GM10248 (cell line): Measurements from ENCODE around the gene GSTM3.

Experiments
- CTCF ChIA-PET: fragments of 300-600 bp; sonication (Branson Sonifier 250); formaldehyde crosslinking; extraction: SDS; loops from one replicate; lab custom pipeline; 2021; ENCODE audit warnings: antibody characterized with exemption; lab: Yijun Ruan, JAX
- POLR2A ChIA-PET: fragments of 350-650 bp; sonication (Branson Sonifier 250); formaldehyde crosslinking; extraction: SDS; loops from one replicate; lab custom pipeline; 2020; ENCODE audit warnings: antibody characterized with exemption; lab: Yijun Ruan, JAX
- DNase-seq: peaks from one replicate; pipeline ENCODE4 v3.0.0; 2012; ENCODE audit errors: extremely low spot score
- CTCF ChIP-seq: IDR thresholded peaks from 2 replicates; pipeline ENCODE4 v1.5.1; 2012; ENCODE audit warnings: mild to moderate bottlenecking, low read depth; ENCODE audit errors: extremely low read depth, missing control alignments, control extremely low read depth

Gene GSTM3

GRCh38 chr1:109776911-109777310 lies 36.1 kb upstream of the GSTM3 start:
- ChIA-PET CTCF (interaction anchor here (0.6 to 15.3 kb wide), 71 partner anchors 9 to 328 kb away, joined by 3 to 737 read pairs (median 5); partner anchors contain the start of genes AHCYL1, EPS8L3, GNAI3 and GSTM4), POLR2A (interaction anchor here (1.6 kb wide), 1 partner anchor 208 kb away, joined by 5 read pairs; the partner anchor contains the start of gene AHCYL1)
- DNase-seq = peak; percentile 88
- peak; percentile 98 for TF ChIP-seq CTCF

GRCh38 chr1:109776206-109776835 lies 35.5 kb upstream of the GSTM3 start:
- no peak for TF ChIP-seq CTCF
- ChIA-PET POLR2A (interaction anchor here (1.6 kb wide), 1 partner anchor 208 kb away, joined by 5 read pairs; the partner anchor contains the start of gene AHCYL1), CTCF (interaction anchor here (0.7 to 15.3 kb wide), 62 partner anchors 9 to 329 kb away, joined by 3 to 737 read pairs (median 6); partner anchors contain the start of genes AHCYL1, EPS8L3, GNAI3 and GSTM4)
- no peak for DNase-seq

- no peak for DNase-seq
- ChIA-PET CTCF (interaction anchor here (0.8 to 15.3 kb wide), 30 partner anchors 11 to 325 kb away, joined by 3 to 737 read pairs (median 5); partner anchors contain the start of genes AHCYL1, EPS8L3, GNAI3 and GSTM4), POLR2A (no interaction called here)
- TF ChIP-seq CTCF = no peak
Observed at GRCh38 chr1:109775398-109775797, 34.6 kb upstream of the GSTM3 start.

GRCh38 chr1:109773900-109774485 lies 33.2 kb upstream of the GSTM3 start:
- CTCF ChIA-PET = interaction anchor here (0.7 to 15.3 kb wide), 47 partner anchors 9 to 326 kb away, joined by 3 to 737 read pairs (median 4); partner anchors contain the start of genes AHCYL1, AMIGO1, CYB561D1 and EPS8L3
- DNase-seq = no peak
- POLR2A ChIA-PET = no interaction called here

GRCh38 chr1:109773203-109773899 lies 32.5 kb upstream of the GSTM3 start:
- DNase-seq = peak; percentile 87
- POLR2A ChIA-PET = no interaction called here
- peak; percentile 91 for TF ChIP-seq CTCF
- CTCF ChIA-PET = interaction anchor here (0.7 to 15.3 kb wide), 31 partner anchors 9 to 284 kb away, joined by 3 to 737 read pairs (median 4); partner anchors contain the start of genes AHCYL1, AMIGO1 and EPS8L3

More at GRCh38 chr1:109773900-109774485, 33.2 kb upstream of the GSTM3 start:
- TF ChIP-seq CTCF = no peak
